ENCODE data around the gene TMEM185B.
"Not testable (repeated sequence)": the region's sequence is repeated elsewhere in the genome, so short reads cannot be mapped to it uniquely, and the experiment has no call there.

The TMEM185B gene

DNA sequence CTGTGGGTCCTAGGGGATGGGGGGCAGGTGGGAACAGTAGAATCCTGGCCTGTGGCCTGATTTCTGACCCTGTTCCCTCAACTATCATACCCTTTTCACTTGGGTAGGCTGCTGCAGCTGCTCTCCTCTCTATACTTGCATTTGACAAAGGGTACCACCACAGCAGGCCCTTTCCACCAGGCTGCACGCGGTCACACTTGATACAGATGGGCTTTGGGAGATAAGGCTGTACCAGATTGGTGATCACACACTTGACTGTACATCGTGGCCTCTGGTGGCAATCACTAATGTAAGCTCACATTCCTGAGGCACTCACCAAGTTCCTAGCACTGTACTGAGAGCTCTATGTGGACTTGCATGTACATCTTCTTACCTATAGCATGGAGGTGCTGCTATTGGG, 27.9 kb upstream of the TMEM185B start:
- DNase-seq = no peak

- DNase-seq = no peak
Observed at GRCh38 chr2:120250640-120251039, 27.4 kb upstream of the TMEM185B start.

DNA sequence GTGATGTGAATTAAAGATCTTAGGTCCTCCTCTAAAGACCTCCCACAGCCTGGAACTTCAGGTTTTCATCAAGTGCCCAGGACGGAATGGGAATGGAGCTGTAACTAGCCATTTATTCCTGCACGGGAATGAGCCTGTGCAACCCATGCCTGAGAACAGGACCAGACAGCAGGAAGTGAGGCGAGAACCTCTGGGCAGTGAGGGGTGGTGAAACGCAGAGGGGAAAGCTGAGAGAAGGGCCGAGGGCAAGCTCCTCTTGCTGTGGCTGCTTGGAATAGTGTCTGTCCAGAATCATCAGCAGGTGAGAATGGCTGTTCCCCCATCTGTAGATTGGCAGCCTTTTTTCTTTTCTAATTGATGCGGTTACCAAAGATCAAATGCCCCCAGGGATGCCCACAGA, 24.7 kb upstream of the TMEM185B start:
- no peak for DNase-seq

GRCh38 chr2:120246546-120247300, 23.5 kb upstream of the TMEM185B start:
- no peak for DNase-seq

GRCh38 chr2:120245520-120246332, 22.5 kb upstream of the TMEM185B start:
- DNase-seq = no peak

- no peak for DNase-seq
Observed at GRCh38 chr2:120244656-120245519, 21.7 kb upstream of the TMEM185B start.

GRCh38 chr2:120243875-120244553, 20.8 kb upstream of the TMEM185B start:
- no peak for DNase-seq

- DNase-seq = no peak
Observed at GRCh38 chr2:120243211-120243610, 20.0 kb upstream of the TMEM185B start.

DNA sequence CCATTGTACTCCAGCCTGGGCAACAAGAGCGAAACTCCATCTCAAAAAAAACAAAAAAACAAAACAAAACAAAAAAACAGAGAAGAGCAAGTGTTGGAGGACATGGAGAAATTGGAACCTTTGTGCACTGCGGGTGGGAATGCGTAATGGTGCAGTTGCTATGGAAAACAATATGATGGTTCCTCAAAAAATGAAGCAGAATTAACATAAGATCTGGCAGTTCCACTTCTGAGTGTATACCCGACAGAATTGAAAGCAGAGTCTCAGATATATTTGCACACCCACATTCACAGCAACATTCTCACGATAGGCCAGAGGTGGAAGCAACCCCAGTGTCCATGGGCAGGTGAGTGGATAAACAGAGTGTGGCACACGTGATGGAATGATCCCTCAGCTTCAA, 18.5 kb upstream of the TMEM185B start:
- no peak for DNase-seq

GRCh38 chr2:120240901-120241429, 17.8 kb upstream of the TMEM185B start:
- no peak for DNase-seq

- DNase-seq = peak; percentile 84
Observed at GRCh38 chr2:120239488-120240287, 16.5 kb upstream of the TMEM185B start.

DNA sequence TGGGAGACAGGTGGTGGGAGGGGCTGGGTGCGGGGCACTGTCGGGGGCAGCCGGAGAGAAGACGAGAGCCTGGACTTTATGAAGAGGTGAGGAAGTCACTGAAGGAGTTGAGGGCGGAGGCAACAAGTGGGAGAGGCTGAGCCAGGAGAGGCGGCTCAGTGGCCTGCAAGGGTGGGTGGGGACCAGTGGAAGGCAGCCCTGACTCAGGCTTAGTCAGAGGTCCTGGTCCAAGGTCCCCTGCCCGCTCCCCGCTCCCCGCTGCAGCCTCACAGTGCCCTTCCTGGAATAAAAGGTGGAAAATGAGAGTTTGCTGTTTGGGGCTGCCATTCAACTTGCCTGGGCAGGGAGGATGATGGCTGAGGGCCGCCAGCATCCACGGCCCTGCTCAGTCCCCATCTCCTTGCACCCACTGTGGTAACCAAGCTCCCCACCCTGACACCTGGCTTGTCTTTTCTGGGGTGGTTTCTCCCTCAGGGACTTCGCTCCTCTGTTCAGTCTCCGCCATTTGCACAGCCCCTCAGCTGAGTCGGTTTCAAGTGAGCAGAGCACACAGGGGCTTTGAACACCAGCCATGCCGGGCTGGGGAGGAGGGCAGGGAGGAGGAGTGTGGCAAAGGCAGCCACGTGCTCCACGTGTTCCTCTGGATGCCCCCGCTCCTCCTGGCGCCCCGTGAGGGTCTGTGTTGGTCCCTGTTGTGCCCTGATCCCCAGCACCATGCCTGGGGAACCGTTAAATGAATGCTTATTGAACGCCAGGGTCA, 15.7 kb upstream of the TMEM185B start:
- no peak for DNase-seq

DNA sequence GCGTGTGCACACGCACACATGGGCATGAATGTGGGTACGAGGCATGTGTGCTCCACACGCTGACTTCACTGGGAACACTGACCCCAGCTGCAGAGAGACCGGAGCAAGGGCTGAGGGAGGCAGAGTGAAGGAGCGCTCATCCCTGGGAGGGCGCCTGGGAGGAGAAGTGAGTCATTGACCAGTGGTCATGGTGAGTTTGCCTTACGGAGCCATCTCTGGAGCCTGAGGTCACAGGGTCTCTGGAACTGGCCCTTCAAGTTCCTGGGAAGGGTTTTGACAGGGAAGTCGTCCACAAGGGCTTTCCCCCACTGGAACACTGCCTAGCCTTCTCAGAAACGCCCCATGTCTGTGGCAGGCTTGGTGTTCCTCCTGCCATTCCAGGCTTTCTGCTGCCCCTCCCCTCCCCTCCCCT, 14.3 kb upstream of the TMEM185B start:
- peak; percentile 22 for DNase-seq

DNA sequence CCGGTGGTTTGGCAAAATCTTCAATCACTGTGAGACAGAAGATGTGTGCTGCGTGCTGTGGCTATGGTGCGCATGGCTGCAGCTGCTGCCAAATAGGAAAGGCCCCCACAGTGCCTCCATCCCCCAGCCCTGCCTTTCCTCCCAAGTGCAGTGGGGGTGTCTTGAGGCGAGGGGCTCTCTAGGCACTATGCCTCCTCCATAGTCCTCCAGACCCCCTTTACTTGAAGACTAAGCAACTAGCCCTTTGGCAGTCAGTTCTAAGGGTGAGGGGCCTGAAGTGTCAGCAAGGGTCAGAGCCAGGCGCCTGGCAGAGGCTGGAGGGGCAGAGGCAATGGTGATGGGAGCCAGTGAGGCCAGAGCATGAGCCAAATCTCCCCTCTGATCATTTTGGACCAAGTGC, 13.6 kb upstream of the TMEM185B start:
- no peak for DNase-seq

DNA sequence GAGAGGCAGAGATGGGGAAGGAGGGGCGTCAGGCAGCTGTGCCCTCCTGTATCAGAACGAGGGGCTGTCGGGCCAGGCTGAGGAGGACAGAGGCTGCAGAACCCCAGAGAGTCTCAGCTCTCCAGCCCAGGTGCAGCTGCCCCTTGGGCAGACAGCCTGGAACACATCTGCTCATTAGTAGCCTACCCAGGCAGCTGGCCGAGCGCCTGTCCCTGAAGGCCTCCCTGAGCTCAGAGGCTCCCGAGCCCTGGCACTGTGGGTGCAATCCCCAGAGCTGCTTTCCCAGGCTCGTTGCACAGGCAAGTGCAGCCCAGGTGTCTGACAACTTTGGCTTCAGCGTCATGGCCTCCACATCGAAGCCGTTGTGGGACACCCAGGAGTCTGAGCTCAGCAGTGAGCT, 13.1 kb upstream of the TMEM185B start:
- DNase-seq = no peak

DNA sequence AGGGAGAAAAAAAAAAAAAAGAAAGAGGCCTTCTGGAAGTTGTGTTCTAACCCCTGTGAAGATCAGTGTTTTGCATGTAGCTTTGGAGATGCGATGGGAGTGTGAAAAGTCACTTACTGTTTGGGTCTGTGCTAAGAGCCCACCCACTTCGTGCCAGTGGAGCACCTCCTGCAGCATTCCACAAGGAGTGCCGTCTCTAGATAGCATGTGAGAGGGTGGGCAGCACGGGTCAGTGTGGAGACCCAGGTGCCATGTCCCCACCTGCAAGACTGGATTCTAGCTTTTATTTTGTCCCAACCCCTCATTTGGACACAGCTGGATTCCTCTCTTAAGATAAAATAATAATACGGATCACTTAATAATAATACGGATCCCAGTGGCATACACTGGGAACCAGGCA, 12.5 kb upstream of the TMEM185B start:
- no peak for DNase-seq

GRCh38 chr2:120235158-120235557, 12.0 kb upstream of the TMEM185B start:
- not testable (repeated sequence) for DNase-seq

- no peak for DNase-seq
Observed at GRCh38 chr2:120233292-120233691, 10.1 kb upstream of the TMEM185B start.

GRCh38 chr2:120231974-120232635, 8.9 kb upstream of the TMEM185B start:
- peak; percentile 50 for DNase-seq

GRCh38 chr2:120231564-120231973, 8.4 kb upstream of the TMEM185B start:
- no peak for DNase-seq
